ENCODE measurements around the gene SMAD1.

Gene SMAD1

DNA sequence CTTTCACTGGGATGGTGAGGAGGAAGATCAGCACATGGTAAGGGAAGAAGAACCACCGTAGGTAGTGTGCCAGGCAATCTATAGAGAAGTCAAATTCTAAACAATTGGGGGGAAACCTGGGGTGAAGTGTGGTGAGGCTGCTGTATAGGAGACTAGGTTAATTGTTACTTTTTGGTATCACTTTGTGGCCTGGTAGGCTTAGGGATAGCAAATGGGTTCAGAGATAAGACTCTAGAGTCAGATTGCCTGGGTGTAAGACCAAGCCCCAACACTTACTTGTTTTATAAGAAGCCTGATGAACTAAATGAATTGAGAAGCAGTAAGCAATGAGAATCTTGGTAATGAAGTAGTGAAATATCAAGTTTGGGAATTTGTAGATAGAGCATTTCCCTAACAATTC is 8.7 kb downstream of the SMAD1 start:
- DNase-seq, result no peak

DNA sequence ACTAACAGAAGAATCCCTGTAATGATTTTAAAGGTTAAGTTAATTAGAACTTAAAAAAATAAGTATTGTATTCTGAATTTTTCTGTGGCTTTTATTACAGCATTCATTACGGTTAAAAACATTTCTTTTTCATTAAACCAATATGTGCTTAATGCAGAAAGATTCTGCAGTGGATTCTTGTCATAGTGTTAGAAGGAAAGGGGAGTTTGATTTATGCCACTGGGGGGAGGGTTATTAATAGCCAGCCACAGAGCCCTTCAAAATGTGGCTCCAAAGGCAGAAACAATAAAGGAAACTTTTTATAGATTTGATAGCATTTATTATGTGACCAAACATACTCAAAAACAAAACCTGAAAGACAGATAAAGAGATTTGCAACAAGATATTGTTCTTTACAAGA is 9.1 kb downstream of the SMAD1 start:
- DNase-seq, result no peak

DNA sequence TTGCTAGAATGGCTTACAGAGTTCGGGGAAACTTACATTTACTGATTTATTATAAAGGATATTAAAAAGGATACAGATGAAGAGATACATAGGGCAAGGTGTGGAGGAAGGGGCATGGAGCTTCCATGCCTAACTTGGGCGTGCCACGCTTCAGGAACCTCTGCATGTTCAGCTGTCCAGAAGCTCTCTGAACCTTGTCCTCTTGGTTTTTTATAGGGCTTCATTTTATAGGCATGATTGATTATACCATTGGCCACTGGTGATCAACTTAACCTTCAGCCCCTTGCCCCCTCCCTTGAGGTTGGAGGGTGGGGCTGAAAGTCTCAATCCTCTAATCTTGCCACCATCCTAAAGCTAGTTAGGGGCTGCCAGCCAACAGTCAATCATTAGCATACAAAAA is 10.7 kb downstream of the SMAD1 start:
- DNase-seq, result no peak

DNA sequence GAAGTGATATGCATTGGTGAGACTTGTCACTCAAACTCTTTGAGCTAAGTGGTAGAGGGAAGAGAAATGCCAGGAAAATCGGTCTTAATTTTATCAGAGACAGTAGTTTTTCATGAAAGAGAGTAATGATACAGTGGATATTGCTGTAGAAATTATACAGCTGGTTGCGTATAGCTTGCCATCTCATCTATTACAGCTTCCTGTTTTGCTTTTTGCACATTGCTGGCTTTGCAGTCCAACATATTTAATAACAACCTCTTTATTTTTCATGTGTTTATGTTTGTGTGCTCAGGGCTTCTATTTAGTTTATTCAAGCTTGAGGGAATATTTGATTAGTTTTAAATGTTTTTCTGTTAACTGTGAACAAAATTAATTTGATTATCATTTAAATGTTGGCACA is 11.5 kb downstream of the SMAD1 start:
- no peak for DNase-seq

DNA sequence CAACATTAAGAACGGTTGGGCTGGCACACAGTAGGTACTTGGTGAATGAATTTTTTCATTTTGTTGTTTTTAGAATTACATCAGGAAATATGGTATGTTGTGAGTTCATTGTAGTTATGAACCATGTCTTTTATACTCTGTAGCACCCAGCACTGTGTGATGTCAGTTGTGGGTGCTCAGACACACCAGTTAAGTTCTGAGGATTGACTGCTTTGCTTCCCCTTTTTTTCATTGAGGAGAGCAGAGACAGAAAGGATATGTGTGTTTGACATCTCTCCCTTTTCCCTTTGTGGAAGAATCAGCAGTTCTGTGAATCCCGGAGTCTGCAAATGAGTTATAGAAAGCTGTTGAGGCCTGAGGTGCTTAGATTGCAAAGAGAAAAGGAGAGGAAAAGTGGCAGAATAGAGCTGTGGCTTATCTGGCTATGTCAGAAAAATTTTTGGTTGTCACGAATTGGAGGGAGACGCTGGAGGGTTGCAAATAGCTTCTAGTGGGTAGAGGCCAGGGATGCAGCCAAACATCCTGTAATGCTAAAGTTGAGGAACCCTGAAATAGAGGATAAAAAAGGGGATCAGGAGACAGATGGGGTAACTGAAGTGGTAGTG is 13.1 kb downstream of the SMAD1 start:
- DNase-seq, result no peak

DNA sequence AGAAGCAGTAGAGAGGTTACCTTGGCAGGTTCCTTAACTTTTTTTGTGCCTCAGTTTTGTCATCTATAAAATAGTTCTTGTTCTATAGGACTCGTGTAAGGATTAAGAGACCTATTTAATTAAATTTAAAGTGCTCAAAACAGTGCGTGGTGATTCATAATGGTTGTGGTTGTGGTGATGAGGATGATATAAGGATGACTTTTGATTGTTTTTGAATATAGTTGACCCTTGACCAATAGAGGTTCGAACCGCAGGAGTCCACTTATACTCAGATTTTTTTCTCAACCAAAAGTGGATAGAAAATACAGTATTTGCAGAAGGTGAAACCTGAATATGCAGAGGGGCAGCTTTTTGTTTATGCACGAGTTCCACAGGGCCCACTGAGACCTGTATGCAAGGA is 14.6 kb downstream of the SMAD1 start:
- DNase-seq, result no peak

DNA sequence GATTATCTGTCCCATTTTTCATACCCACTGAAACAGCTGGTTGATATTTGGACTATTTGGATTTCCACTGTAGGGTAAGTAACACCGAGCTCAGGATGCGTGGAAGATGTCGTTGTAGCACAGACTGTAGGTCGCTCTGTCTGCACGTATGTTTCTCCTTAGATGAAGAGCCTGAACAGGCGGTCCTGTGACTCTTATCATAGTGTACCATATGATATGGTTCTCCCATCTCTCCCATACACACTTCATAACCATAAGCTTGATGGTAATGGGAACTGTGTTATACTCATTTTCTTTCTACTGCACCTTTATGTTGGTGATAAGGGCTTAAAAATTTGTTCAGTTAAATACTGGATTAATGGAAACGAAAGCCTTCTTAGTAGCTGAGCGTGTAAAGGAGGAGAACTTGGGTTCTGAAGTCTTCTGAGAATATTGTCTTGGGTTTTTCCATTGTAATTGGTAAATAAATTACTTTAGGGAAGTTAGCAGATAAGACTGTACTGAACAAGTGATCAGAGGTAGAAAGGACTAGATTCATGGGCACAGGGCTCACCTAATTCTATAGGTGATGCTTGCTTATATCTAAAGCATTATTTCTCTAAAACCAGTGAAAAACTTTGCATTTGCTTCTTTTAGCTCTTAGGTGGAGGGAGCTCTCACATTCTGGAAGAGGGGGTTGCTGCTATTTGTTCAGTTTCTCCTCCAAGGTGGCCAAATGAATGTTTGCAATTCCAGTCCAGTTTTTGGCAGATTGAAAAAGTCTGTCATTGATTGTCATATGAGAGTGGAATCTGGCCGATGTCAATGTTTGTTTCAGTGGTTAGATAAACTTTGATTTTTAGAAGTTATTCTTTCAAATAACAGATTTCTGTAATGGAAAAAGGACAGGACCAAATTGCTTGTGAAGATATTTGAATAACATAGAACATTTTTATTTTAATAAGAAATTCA is 15.8 kb downstream of the SMAD1 start:
- DNase-seq, result no peak

DNA sequence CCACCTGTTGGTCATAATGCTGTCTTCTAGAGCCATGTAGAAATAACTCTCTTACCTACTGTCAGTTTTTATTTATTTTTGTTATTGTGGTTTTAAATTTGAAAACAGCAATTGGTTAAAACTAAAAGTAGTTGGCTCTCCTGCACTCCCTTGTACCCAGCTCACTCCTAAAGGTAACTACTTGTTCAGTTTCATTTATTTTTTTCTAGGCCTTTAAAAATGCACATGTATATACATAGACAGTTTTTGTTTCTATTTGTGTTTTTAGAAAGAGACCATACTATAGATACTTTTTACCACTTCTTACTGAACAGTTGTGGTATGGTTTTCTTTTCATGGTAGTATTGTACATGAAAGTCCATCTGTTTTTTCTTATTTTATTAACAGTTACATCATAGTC is 16.8 kb downstream of the SMAD1 start:
- no peak for DNase-seq

DNA sequence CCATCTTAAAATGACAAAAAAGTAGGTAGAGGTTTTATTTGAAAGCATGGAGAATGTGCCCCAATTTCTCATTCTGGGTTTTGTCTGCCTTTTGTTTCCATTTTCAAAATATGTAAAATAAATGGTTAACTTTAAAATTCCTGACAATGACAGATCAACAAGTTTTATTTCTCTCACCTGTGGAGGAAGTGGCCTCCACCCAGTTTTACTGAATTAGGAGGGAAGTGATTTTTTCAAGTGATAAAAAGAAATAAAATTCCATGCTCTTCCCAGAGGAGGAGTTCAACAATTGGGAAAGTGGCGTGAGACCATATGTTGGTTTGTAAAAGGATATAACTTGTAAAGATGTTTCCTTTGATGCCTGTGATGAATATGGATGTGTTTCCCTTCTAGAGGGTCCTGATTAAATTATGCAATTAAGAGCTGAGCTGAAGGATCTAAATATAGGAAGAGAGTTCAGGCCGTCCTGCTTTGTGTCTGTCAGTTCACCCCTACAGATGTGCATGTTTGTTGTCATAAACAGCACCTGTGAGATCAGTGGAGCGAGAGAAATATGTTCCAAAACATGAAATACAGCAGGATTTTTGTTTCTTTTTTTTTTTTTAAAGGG is 19.5 kb downstream of the SMAD1 start:
- DNase-seq, result no peak

DNA sequence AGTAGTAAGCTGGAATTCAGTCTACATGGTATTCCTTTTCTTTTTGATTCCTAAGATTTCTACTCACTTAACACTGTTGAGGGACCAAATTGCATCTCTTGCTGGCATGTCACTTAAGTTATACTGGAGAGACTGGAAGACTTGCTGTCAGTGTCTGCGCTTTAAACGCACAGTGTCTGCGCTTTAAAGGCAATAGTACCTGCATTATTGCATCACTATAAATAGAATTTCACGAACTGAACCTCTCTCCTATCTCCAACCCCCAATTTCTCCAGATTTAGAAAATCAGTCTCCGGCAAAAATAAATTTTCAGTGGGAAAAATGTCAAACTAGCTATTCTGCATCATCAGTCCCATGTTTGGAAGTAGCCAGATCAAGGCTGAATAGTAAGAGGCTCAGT is 21.2 kb downstream of the SMAD1 start:
- DNase-seq, result no peak

DNA sequence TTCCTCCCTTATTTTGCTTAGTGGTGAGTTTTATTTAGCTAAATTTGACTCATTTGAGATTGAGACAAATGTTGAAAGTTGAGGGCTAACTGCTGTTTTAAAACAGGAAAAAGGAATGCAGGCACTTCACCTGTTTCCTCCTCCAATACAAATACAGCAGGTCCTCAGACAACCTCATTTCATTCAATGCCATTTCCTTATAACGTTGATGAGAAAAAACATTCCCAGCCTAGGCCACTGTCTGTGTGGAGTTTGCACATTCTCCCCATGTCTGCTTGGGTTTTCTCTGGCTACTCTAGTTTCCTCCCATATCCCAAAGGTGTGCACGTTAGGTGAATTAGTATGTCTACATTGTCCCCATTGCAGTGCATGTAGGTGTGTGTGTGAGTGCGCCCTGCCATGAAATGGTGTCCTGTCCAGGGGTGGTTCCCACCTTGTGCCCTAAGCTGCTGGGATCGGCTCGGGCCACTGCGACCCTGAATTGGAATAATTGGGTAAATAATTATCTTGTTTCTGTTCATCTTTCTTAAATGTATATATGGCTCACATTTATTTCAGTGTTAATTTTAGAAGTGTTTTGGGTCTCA is 21.9 kb downstream of the SMAD1 start:
- DNase-seq, result no peak

DNA sequence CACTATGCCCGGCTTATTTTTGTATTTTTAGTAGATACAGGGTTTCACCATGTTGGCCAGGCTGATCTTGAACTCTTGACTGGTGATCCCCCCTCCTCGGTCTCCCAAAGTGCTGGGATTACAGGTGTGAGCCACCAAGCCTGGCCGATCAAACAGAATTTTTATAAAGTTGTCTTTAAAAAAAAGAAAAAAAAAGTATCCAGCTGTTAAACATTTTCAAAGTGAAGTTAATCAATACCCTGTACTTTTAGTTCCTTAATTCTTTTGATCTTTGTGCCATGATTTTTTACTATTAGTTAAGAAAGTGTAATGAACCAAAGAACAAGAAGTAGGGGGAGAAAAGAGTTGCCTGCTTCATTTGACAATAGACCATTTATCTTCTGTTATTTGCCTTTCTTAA is 24.3 kb downstream of the SMAD1 start:
- DNase-seq, result no peak

DNA sequence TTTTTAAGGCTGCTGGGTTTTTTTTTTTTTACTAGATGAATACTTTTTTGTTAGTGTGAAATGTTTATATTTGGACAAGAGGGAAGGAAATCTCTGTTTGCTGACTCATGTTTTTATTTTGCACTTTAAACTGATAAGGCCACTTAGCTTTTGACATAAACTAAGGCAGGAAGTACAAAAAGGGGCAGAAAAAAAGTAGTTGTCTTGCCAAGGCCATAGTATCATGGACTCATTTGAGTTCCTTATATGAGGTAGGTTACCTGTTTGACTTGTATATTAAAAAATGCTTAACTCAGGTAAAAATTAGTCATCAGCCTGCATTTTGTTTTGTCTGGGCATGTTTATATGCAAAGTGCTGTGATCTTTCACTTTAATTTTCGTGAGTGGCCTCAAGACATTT is 26.0 kb downstream of the SMAD1 start:
- no peak for DNase-seq

DNA sequence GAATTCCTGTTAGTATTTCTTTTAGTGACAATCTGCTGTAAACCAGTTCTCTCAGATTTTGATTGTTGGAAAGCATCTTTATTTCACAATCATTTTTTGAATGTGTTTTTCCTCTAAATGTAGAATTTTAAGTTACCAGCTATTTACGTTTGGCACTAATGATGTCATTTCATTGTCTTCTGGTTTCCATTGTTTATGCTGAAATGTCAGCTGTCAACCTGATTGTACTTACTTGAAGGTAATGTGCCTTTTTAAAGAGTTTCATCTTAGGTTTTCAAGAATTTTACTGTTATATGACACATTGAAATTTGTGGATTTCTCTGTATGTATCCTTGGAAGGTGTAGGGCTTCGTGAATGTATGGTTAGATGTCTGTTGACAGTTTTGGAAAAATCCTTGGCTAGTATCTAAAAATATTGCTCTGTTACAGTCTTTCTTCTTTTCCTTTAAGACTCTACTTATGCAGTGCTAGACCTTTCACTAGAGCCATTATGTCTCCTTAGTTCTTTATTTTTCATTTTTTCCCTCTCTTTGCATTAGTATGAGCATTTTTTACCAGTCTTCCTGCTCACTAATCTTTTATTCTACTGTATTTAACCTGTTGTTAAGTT is 30.4 kb downstream of the SMAD1 start:
- DNase-seq, result no peak

DNA sequence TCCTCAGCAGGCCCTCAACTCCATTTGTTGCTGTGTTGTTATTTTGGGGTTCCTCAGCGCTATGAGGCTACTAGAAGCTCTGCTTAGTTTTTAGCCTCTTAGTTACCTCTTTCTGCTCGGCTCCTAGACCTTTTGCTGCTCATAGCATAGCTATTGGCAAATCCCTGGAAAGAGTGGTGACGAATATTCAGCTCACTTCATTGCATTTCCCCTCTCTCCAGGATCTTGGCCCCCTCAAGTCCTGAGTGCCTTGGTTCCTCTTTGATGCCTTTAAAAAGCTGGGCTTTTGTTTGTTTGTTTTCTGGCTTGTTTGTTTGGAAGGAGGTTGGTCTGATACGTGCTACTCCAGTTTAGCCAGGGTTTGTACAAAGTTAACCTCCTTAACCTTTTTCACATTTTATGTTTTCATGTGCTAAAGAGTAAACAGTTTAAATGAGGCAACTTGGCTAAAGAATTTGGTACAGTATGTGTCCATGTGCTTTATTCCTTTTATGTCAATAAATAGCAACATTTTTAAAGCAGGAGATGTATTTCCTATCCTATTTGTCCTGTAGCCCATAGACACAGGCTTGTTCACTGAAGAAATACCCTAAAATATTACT is 31.5 kb downstream of the SMAD1 start:
- no peak for DNase-seq

DNA sequence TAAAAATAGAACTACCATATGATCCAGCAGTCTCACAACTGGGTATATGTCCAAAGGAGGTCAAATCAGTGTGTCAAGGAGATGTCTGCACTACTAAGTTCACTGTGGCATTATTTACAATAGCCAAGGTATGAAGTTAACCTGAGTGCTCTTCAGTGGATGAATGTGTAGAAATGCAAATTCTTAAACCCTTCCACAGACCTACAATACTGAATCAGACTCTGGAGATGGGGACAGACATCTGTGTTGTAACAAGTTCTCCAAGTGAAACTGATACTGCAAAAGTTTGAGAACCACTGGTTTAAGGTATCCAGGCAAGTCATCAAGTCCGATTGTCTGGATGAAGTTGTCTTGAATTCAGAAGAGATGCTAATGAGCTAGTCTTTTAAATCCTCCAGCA is 38.5 kb downstream of the SMAD1 start:
- no peak for DNase-seq

DNA sequence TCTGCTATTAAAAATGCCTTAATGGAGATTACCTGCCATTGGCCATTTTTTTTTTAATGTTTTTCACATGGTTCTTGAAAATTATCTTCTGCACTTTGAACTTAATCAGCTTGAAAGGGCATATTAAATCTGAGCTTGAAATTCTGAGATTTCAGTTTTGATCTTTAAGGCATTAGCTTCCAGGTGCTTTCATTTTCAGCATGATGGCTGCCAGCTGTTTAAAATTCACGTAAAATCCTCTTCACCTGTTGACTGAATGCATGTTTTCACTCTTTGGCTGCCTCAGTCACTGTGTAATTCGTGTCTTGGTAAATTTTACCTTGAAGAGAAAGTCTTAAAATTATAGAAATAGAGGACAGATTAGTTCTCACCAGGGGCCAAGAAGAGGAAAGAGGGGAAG is 39.6 kb downstream of the SMAD1 start:
- no peak for DNase-seq

DNA sequence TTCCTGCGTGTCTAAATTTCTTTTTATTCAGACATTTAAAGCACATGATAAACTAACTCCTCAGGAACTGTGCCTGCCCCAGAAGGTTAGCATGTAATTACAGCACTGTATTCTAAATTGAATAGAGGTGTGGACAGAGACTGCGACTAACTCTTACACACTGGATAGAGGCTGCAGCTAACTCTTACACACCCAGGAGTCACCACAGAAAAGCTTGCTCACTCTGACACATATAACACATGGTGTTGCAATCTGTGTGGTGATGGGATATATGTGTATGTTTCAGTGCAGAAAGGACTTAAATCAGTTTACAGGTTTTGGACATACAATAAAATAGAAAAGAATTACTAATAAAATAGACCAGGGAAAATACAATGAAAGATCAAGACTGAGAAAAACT is 41.5 kb downstream of the SMAD1 start:
- no peak for DNase-seq

DNA sequence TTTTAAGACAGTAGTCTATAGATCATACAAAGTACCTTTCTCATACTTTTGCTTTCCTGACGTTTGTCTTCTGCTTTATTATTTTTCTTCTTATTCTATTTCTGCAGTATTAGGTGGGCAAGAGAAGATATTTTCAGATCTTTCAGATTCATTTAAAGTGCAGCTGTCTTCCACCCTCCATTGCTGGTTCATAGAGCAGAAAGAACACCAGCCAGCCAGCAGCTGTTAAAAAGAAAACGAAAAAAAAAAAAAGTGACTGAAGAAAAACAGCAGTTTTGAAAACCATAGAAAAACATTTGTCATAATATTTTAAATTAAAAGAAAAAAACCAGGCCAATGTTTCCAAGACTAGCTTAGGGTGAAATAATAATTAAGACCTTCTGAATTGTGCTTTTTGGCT is 42.9 kb downstream of the SMAD1 start:
- no peak for DNase-seq

DNA sequence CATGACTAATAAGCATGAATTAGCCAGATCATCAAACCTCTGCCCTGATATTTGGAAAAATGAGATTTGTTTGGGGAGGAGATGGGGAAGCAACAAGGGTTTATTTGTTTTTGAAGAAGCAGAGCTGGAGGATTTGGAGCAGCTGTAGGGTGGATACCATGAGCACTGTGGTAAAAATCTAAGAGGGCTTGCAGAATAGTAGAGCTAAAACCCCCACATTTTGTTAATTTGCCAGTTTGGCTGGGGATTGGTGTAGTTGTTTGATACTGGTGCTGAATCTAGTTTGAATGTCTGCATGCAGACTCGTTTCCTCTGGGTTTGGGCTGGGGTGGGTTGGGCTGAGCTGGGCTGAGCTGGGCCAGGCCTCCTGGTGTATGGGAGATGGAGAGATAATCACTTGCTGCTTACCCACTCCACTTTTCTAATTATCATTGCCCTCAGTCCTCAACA is 43.7 kb downstream of the SMAD1 start:
- DNase-seq, result no peak

DNA sequence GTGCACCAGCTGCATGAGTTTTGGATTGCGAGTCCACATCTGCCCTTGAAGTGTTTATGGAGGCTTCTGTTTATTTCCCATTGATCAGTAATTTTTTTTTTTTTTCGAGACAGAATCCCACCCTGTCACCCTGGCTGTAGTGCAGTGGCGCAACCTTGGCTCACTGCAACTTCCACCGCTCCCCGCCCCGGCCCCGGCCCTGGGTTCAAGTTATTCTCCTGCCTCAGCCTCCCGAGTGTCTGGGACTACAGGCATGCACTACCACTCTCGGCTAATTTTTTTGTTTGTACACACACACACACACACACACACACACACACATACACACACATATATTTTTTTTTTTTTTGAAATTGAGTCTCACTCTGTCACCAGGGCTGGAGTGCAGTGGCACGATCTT is 46.1 kb downstream of the SMAD1 start:
- DNase-seq, result no peak

DNA sequence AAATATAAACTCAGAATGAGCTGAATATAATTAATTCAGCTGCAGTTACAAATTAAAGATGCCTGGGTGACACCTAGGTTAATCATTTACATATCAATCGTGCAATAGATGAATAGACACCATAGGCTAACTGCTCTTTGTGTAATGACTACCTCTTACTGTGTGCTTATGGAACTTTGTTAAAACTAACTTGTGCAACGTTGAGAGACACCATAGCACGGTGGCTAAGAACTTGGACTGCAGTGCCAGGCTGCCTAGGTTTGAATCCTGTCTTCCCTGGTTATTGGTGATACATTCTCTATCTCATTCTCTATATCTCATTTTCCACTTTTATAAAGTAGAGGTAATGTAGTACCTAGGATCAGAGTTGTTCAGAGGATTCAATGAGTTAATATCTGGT is 46.9 kb downstream of the SMAD1 start:
- DNase-seq, result no peak

DNA sequence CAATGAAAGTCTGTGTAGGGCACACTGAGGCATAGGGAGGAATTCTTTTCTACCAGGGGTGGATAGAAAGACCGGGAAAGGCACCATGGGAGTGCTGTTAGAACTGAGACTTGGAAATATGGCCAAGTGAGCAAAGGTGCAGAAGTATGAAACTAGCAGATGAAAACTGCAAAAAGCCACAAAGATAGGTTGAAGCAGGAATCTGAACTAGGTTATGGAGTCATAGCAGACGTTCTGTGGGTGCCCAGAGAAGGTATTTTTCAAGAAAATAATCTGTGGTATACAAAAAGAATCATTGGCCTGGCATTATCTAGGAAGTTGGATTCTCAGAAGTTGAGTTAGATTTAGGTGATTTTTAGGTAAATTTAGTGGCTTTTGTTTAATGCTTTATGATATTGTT is 48.5 kb downstream of the SMAD1 start:
- no peak for DNase-seq

Measured in effector CD8-positive, alpha-beta T cell (primary cell).